Stimulated activated CD4-positive, alpha-beta T cell treated with anti-CD3 and anti-CD28 coated beads, Interleukin-1b, Interleukin-23, amount 100 ng/mL, for 4 hours (primary cell): Measurements from ENCODE around the gene SEH1L.
"Not testable (repeated sequence)": the region's sequence is repeated elsewhere in the genome, so short reads cannot be mapped to it uniquely, and the experiment has no call there.

ENCODE experiments used
- DNase-seq, 2 donors: peaks; one replicate each; pipeline ENCODE4 v3.0.0-alpha.2; 2020; ENCODE audit warnings: low read depth in 2 of 2

Gene SEH1L

DNA sequence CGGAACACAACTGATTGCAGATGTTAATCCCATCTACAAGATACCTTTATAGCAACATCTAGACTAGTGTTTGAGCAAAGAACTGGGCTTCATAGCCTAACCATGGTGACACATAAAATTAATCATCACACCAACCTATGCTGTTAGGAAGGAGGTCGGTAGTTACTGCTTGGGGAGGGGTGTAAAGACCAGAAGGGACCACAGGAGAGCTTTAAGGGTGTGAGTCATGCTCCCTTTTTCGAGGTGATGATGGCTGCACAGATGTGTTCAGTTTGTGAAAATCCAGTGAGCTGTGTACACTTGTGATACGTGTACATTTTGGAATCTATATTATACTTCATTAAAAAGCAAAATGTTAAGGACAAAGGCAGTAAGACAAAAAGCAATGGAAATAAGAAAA is 4.6 kb upstream of the SEH1L start:
- no peak for DNase-seq

DNA sequence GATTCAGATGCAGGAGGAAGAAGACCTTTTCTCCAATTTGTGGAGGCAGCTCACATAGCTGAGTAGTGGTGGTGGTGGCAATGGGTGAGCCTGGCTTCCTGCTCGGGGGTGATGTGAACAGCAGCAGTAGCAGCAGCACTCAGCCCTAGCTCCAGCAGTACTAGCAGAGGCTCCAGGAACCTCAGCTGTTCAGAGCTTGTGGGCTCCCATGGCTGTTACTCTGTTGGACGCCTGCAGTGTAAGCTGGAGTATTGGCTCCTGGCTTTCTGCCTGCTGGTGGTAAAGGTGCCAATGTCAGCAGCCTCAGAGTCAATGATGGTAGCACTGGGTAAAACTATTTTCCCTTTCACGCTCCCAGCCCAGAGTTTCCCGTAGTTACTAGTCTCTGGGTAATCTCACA is 3.1 kb upstream of the SEH1L start:
- no peak for DNase-seq

DNA sequence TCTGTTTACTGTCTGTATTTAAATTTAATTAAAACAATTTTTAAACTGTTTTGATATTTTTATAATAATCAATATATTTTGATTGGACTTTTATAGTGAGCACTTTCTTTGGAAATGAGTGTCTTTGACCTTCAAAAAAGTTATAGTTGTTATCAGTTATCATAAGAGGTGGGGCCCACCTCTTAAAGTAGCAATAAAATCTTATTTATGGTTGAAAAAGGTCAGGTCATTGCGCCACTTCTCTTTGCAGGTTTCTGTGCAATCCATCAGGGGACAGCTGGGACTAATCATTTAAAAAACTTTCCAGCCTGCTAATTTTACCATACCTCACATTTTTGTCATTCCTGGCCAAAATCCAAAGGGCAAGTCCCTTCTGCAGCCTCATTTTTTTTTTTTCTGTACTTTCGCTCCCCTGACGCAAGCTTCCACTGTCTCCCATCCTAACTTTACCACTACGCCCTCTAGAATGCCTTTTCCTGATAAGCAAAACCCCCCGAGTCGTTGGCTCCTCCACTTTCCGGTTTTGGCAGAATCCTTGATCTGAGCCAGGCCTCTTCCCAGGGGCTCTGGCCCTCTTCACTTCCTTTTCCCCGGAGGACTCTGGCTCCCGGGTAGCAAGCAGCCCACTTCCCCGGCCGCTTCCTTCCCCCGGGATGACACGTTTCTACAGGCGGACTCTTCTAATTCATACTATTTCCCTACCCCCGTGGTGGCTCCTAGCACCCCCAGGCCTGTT is 1.1 kb upstream of the SEH1L start:
- DNase-seq: no peak

DNA sequence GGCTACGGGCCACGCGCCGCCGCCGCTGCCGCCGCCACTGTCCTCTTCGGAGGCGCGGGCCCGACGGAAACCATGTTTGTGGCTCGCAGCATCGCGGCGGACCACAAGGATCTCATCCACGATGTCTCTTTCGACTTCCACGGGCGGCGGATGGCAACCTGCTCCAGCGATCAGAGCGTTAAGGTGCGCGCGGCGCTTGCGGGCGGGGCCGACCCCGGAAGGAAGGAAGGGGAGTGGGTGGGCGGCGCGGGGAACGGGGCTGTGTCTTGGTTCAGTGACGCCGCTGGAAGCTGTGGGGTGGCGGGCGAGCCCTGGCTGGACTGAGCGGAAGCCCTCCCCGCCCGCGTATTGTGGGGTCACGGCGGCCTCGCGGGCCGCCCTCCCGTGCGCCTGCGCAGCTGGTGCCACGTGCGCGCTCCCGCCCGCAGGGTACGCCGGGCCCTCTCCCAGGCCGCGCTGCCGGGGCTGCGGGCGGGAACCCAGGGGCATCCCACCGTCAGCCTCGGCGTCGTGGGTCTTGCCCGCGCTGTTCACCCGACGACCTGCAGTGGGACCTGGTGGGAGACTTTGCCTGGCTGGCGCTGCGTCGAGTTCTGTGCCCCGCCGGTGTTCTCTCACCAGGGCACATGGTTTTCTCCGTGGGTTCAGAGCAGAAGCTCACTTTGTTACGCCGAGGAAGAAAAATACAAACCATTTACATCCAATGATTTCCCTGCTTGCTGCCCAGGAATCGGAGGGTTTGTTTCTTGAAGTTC is 416 bp downstream of the SEH1L start:
- peak; percentile 97 to 98 for DNase-seq

DNA sequence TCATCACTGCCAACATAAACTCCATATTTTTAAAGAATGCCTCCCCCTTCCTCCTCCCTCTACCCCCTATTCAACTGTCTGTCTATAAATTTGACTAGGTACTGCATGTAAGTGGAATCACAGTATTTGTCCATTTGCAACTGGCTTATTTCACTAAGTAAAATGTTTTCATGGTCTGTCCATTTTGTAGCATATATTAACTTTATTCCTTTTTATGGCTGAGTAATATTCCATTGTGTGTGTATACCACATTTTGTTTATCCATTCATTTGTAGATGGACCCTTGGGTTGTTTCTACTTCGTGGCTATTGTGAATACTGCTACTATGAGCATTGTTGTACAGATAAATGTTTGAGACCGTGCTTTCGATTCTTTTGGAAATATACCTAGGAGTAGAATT is 10.7 kb downstream of the SEH1L start:
- no peak for DNase-seq

DNA sequence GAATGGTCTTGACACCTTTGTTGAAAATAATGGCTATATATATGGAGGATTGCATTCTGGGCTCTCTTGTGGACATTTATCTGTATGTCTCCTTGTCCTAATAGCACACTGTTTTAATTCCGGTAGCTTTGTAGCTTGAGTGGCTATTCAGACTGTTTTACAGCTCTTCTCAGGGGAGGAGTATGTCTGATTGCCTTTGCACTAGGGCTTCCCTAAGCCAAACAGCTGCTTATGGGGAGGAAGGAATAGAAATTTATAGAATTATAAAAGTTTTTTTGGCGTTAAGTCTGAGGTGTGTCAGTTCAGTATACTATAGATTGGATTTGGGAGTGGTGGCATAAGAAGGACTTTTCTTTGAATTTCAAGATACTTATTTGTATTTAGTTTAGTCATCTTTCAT is 12.6 kb downstream of the SEH1L start:
- no peak for DNase-seq

DNA sequence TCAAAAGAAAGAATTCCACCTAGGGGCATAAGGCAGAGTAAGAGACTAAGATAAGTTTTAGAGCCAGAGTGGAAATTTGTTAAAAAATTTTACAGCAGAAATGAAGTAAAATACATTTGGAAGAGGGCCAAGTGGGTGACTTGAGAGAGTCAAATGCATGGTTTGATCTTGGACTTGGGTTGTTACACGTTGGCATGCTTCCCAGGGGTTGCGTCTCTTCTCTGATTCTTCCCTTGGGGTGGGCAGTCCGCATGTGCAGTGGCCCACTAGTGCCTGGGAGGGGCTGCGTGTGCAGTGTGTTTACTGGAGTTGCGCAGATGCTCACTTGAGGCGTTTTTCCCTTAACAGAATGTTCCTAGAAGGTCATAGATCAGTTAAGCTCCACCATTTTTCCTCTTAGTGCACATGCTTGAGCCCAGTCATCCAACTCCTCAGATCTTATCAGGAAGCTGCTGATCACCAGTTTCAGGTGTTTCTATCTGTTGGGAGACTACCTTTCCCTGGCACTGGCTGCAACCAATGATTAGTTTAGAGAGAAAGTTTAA is 13.1 kb downstream of the SEH1L start:
- no peak for DNase-seq

DNA sequence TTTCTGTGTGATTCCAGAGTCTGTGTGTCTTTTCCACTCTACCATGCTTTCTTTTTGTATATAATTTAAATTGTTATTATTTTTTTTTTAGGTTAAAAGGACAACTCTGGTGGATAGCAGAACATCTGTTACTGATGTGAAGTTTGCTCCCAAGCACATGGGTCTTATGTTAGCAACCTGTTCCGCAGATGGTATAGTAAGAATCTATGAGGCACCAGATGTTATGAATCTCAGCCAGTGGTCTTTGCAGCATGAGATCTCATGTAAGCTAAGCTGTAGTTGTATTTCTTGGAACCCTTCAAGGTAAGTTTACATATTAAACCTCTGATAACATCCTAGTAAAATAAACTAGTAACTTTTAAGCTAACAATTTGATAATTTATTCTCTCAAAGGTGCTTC is 15.3 kb downstream of the SEH1L start:
- DNase-seq: no peak

DNA sequence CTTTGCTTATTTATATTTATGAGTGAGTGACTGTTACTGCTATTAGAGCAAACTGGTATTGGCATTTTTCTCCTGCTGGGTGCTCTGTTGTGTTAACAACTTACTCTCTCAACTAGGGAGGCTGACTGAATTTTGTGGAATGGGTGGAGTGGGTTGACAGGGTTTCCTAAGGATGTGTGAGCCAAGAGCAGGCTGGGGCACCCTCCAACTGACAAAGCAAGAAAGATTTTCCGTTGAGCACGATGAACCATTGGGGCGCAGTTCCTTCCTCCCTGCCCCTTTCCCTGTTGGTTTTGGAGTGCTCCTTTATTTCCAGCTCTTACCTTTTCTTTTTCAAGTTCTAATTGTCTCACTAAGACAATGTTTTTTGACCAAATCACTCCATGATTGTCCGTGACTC is 20.3 kb downstream of the SEH1L start:
- DNase-seq: no peak

DNA sequence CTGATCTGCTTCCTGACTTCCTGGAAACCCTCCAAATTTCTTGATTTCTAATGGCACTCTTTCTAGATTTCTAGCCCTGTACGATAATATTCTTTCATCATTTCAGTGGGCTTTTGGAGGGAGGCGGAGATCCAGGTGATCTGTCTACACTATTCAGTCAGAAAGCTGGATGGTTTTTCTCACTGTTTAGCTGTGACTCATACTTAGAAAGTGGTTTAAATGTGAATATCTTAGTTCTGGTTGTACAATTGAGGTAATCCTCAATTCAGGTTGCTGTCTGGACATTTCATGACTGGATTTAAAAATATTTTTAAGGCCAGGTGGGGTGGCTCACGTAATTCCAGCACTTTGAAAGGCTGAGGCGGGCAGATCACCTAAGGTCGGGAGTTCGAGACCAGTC is 20.8 kb downstream of the SEH1L start:
- no peak for DNase-seq

DNA sequence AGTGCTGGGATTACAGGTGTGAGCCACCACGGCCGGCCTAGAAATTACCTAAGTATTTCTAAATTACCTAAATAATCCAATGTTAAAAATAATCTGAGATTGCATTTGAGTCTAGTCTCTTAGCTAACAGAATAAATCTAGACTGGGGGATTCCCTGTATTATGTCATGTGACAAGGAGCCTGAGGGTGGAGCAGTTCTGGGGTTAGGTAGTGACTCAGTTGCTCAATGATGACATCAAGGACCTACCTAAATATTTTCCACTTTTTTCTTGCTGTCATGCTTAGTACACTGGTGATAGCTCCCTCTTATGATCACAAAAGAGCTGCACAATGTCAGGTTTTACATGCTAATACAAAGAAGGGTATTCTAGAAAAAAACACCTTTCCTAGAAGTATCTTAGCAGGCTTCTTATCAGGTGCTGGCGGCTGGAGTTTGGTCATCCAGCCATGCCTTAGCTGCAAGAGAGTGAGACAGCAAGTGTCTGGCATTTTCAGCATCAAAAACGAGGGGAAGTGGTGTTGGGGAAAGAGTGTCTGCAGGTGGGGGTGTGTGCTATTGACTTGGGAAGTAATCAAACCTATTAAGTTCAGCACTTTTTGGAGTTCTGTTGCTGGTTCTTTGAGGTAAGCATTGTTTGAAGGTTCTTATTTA is 25.9 kb downstream of the SEH1L start:
- DNase-seq: no peak

DNA sequence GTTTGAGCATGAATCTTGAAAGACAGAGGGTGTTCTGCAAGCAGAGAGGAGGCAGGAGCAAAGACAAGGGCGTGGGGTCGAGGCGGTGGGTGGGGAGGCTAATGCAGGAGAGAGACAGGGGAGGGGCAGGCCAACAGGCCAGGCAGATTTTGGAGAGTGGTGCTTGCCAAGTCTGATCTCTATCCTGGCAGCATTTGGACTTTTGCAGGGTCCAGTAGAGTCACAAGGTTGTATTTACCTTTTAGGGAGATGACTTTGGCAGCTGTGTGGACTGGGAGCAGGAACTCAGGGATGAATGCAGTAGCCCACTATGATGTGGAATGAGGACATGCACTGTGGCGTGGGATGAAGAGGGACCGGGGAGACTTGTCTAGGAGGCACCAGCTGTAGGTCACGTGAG is 27.7 kb downstream of the SEH1L start:
- DNase-seq: no peak

DNA sequence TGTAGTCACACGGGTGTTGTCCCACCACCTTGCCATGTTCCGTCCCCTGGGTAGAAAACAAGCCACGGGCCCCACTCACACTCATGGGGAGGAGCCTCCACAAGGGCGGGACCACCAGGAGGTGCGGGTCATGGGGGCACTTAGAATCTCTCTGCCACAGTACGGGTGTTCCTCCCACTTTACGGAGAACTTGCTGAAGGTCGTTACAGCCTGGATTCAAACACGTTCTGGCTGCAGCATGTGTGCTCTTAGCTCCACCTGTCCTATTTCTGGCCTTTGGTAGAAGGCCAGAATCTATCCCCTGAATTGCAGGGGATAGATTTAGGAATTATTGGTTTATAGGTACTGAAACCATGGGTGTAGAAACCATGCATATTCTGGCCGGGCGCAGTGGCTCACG is 28.5 kb downstream of the SEH1L start:
- no peak for DNase-seq

DNA sequence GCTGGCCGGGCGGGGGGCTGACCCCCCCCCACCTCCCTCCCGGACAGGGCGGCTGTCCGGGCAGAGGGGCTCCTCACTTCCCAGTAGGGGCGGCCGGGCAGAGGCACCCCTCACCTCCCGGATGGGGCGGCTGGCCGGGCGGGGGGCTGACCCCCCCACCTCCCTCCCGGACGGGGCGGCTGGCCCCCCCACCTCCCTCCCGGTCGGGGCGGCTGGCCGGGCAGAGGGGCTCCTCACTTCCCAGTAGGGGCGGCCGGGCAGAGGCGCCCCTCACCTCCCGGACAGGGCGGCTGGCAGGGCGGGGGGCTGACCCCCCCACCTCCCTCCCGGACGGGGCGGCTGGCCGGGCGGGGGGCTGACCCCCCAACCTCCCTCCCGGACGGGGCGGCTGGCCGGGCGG is 32.3 kb downstream of the SEH1L start:
- DNase-seq: not testable (repeated sequence)

DNA sequence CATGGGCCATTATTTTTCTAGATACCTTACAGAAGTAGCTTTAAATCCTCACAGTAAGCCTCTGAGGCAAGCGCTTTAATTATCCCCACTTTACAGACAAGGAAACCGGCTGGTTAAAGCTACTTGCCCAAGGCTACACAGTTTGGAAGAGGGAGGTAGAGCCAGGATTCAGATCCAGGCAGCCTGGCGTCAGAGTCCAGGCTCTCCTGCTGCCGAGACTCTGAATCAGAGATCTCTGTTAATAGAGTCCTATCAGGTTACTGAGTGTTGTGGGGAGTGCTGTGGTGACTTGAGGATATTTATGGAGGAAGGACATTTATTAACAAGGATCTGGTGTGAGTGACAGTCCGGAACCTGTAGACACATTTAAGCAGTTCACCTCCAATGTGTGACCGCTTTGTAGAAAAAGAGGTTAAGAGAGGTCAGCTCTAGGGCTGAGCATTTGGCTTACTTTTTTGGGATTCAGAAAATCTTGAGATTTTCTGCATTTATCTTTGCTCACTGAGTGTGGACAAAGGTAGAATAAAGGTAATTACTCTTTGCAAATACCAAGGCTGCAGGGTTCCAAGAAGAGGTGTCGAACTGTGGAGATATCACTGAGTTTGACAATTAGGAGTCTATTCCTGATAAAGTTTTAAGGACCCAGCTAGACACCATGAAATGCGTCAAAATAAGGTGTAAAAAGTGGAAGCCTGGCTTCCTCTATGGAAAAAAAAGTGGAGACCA is 41.7 kb downstream of the SEH1L start:
- no peak for DNase-seq

DNA sequence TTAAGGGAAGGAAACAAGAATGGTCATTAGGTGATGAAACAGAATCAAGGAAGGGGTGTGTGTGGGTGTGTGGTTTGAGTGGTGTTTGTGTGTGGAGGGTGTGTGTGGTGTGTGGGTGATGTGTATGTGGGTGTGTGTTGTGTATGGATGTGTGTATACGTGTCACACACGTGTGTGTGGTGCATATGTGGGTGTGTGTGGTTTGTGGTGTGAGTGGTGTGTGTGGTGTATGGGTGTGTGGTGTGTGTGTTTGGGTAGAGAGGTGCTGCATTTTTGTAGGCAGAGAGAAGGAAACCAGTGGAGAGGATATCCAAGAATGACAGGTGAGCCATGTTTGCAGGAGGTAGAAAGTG is 42.3 kb downstream of the SEH1L start:
- DNase-seq: peak in 1 of 2 donors; percentile 23

DNA sequence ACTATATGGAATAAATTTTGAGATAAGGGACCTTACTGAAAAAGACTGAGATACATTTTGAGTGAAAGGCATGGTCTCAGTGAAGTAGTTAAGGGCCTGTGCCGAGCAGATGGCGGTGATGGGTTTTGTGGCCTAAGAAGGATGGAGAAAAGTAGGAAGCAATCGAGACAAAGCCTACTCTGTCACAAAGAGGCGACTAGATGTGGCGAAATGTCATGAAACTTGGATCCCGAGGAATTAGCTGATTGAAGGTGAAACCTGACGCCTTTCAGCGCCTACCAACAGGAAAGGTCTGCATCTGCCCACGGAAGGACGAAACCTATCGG is 42.8 kb downstream of the SEH1L start:
- DNase-seq: no peak

DNA sequence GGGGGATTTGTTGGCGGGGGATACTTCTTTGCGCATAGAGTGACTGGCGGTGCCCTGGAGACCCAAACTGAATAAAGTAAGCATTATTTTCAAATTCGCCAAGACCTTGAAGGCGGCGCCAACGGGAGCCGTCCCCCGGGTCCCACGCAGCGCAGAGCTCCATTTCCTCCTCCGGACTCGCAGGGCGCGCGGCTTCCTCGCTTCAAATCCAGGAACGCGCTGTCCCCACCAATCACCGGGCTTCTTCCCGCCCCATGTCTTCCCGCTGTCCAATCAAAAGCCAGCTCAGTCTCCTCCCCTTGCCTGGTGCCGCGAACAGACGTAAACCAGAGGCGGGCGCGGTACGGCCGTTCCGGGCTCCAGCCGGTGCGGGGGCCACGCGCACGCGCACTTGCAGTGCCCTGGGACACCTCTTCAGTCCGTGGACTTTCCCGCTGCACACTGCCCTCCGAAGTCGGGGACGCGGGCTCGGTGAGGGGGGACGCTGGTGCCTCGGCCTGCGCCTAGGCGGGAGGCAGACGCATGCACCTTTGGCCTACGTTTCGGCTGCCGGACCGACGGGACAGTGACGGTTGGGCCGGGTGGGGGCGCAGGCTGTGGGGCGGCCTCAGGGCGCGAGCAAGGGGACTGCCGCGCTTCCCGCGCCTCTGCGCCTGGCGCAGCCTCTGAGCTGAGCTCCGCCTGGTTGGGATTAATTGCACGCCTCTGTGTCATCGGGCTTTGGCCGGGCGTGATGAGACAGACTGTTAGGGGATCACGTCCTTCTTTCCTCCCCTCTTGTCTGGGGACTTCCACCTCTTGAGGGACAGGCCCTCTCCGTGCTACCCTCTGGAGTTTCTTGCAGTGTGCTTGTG is 43.4 kb downstream of the SEH1L start, which contains the start of gene CEP192:
Gene CEP192 (plus strand): TSS at position 396 of the 854 bp plus-strand sequence. CDS start 8,063 bp downstream, outside the sequence.
- DNase-seq: peak; percentile 91 to 94

DNA sequence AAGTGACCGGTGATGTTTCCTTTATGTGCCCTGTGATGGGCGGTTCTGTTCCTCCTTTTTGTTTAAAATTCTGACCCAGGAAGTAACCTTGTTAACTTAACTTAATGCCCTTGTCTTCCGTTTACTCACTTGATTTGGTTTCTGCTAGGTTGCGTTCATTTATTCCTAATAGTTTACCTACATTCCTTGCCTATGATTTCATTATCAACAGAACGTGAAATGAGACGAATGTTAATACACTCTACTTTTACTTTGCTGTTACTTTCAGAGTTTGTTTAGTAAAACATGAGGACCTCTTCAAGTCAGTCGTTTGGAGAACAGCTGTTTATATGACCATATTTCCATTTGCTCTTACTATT is 44.0 kb downstream of the SEH1L start:
- no peak for DNase-seq

DNA sequence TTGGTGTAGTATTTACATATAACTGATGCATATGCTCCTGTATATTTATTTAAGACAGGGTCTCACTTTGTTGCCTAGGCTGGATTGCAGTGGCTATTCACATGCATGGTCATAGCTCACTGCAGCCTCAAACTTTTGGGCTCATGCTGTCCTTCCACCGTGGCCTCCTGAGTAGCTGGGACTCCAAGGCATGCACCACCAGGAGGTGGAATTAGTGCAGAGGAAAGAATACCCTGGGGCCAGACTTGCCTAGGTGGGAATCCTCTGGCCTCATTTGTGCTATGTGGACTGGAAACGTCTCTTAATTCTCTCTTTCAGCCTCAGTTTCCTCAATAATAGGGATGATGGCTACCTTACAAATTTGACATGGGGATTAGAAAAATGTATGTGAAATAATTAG is 45.6 kb downstream of the SEH1L start:
- no peak for DNase-seq

DNA sequence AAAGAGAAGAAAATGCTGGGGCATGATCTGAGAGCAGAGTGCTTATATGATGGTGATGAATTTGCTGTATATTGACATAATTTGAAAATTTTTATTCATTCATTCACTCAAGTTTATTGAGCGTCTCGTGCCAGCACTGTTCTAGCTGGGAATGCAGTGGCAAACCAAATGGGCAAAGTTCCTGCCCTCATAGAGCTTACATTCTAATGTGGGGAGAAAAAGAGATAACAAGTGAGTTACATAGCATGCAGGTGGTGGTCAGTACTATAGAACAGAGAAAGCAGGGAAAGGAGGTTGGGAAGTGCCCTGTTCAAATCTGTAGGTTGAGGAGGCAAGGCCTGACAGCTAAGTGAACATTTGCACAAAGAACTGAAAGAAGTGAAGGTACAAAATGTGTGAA is 47.6 kb downstream of the SEH1L start:
- no peak for DNase-seq
